Endothelial cell (in vitro differentiated cells): Measurements from ENCODE around the gene ARMC3. TPM values are rescaled to one million over a fixed set of nuclear protein-coding genes. Genes with fewer than 3 reads are reported as not detected.

Source experiments
- DNase-seq: peaks from one replicate; pipeline ENCODE4 v3.0.0; 2021; ENCODE audit warnings: low spot score
- H3K27ac Mint-ChIP-seq: one replicate; pipeline ENCODE4 v1.8.0; 2021; ENCODE audit warnings: mixed read lengths, inconsistent platforms; ENCODE audit not compliant: unreplicated experiment
- H3K27me3 Mint-ChIP-seq: one replicate; pipeline ENCODE4 v1.8.0; 2021; ENCODE audit warnings: mild to moderate bottlenecking, moderate library complexity, mixed read lengths, inconsistent platforms; ENCODE audit not compliant: unreplicated experiment
- H3K36me3 Mint-ChIP-seq: one replicate; pipeline ENCODE4 v1.8.0; 2021; ENCODE audit warnings: mild to moderate bottlenecking, low read depth, mixed read lengths, inconsistent platforms; ENCODE audit not compliant: unreplicated experiment
- H3K4me1 Mint-ChIP-seq: one replicate; pipeline ENCODE4 v1.8.0; 2021; ENCODE audit warnings: mild to moderate bottlenecking, mixed read lengths, inconsistent platforms; ENCODE audit not compliant: unreplicated experiment
- H3K4me3 Mint-ChIP-seq: one replicate; pipeline ENCODE4 v1.8.0; 2021; ENCODE audit warnings: mild to moderate bottlenecking, mixed read lengths, inconsistent platforms; ENCODE audit not compliant: unreplicated experiment
- H3K9me3 Mint-ChIP-seq: one replicate; pipeline ENCODE4 v1.8.0; 2021; ENCODE audit warnings: mixed read lengths, inconsistent platforms; ENCODE audit not compliant: unreplicated experiment
- CTCF ChIP-seq: fragments of 200-600 bp; sonication (generic); IDR thresholded peaks from one replicate; pipeline ENCODE4 v1.5.0; 2021; ENCODE audit warnings: antibody characterized with exemption; ENCODE audit not compliant: unreplicated experiment
- total RNA-seq: library from RNA; stranded (reverse); fragmentation: NEBNext Ultra II Directional; extraction: Animal tissue kit (Norgen Biotek cat#: 25700); gene quantifications from one replicate; pipeline ENCODE4 v1.2.1, GENCODE V29; 2021; ENCODE audit not compliant: unreplicated experiment

The ARMC3 gene
- total RNA-seq, 1 donor from 2014 or later, result 2.1 TPM

- Mint-ChIP-seq H3K4me1 (no peaks in the 10 kb centered on the region), H3K4me3 (no peak overlapping the region), H3K27ac (no peak overlapping the region), H3K36me3 (no peaks in the 10 kb centered on the region), H3K9me3 (no peaks in the 10 kb centered on the region), H3K27me3 (no peaks in the 10 kb centered on the region)
- no peak for DNase-seq
- no peak for TF ChIP-seq CTCF
Observed at GRCh38 chr10:22977751-22978150, 49.9 kb downstream of the ARMC3 start.

GRCh38 chr10:22978287-22978686 is 50.4 kb downstream of the ARMC3 start:
- H3K9me3 Mint-ChIP-seq, result no peaks in the 10 kb centered on the region
- no peaks in the 10 kb centered on the region for H3K4me1 Mint-ChIP-seq
- no peak overlapping the region for H3K27ac Mint-ChIP-seq
- no peak overlapping the region for H3K4me3 Mint-ChIP-seq
- H3K27me3 Mint-ChIP-seq, result no peaks in the 10 kb centered on the region
- no peak for DNase-seq
- no peak for TF ChIP-seq CTCF
- H3K36me3 Mint-ChIP-seq, result no peaks in the 10 kb centered on the region

- Mint-ChIP-seq H3K27me3 (no peaks in the 10 kb centered on the region), H3K36me3 (no peaks in the 10 kb centered on the region), H3K4me3 (no peak overlapping the region)
Observed at GRCh38 chr10:22978918-22979317, 51.1 kb downstream of the ARMC3 start.

GRCh38 chr10:22980822-22981221 is 53.0 kb downstream of the ARMC3 start:
- H3K4me3 Mint-ChIP-seq, result no peak overlapping the region
- no peaks in the 10 kb centered on the region for H3K27me3 Mint-ChIP-seq
- TF ChIP-seq CTCF, result no peak
- no peaks in the 10 kb centered on the region for H3K36me3 Mint-ChIP-seq
- H3K4me1 Mint-ChIP-seq, result peaks cover 4% of the 10 kb centered on the region
- DNase-seq, result no peak
- H3K9me3 Mint-ChIP-seq, result no peaks in the 10 kb centered on the region
- H3K27ac Mint-ChIP-seq, result no peak overlapping the region

More at GRCh38 chr10:22978918-22979317, 51.1 kb downstream of the ARMC3 start:
- no peak for TF ChIP-seq CTCF
- DNase-seq, result no peak
- no peaks in the 10 kb centered on the region for H3K4me1 Mint-ChIP-seq
- no peaks in the 10 kb centered on the region for H3K9me3 Mint-ChIP-seq
- no peak overlapping the region for H3K27ac Mint-ChIP-seq

GRCh38 chr10:22984066-22984465 is 56.2 kb downstream of the ARMC3 start:
- Mint-ChIP-seq H3K4me1 (peaks cover 12% of the 10 kb centered on the region), H3K27ac (no peak overlapping the region), H3K9me3 (no peaks in the 10 kb centered on the region), H3K36me3 (no peaks in the 10 kb centered on the region), H3K4me3 (no peak overlapping the region), H3K27me3 (no peaks in the 10 kb centered on the region)
- DNase-seq, result no peak
- TF ChIP-seq CTCF, result no peak
